Spleen (tissue), 7 donors: ENCODE data around the gene FARSA.
"Not testable (repeated sequence)": the region's sequence is repeated elsewhere in the genome, so short reads cannot be mapped to it uniquely, and the experiment has no call there.

Experiments
- CTCF ChIP-seq, 11 experiments: fragments of 200-600 bp in 7 of 11; fragments of 450-650 bp in 4 of 11; sonication (generic) in 4 of 11; IDR thresholded peaks in 8 of 11; conservative IDR thresholded peaks in 3 of 11; 1 replicate in 7 of 11; 2 replicates in 4 of 11; pipeline versions ENCODE4 v1.4.0 to v1.8.0; 2016 to 2021; ENCODE audit warnings: antibody characterized with exemption in 11 of 11, inconsistent platforms in 4 of 11, mild to moderate bottlenecking in 1 of 11
- POLR2A ChIP-seq, 3 donors: fragments of 450-650 bp; IDR thresholded peaks; one replicate each; pipeline ENCODE4 v1.5.1; 2017; ENCODE audit warnings: antibody characterized with exemption in 3 of 3, mild to moderate bottlenecking in 1 of 3
- POLR2AphosphoS5 ChIP-seq, 3 donors: sonication (generic); formaldehyde crosslinking; IDR thresholded peaks; one replicate each; pipeline ENCODE4 v1.5.1; 2017; ENCODE audit warnings: antibody characterized with exemption in 3 of 3
- donor health status: DM: no; HTN: no; CAD: no; lungs with moderate emphysema.
- donor health status: DM: no; HTN: no; CAD: no.
- donor health status: DM: no; HTN: no; CAD: no.

- TF ChIP-seq CTCF (IDR thresholded peaks at IDR 0.05 in 8 of 11, conservative IDR thresholded peaks at IDR 0.05 in 3 of 11); POLR2AphosphoS5 (IDR thresholded peaks at IDR 0.05); POLR2A (IDR thresholded peaks at IDR 0.05): not testable (repeated sequence)
Measured at GRCh38 chr19:12915860-12916259, 17.7 kb downstream of the FARSA start.
